ENCODE data around the gene THOC6. TPM values are rescaled to one million over a fixed set of nuclear protein-coding genes. Genes with fewer than 3 reads are reported as not detected.

The THOC6 gene
- total and polyA plus RNA-seq, 9 of the 15 experiments (the other 6 are each of a cell fraction or from before 2014, with no cell fraction given), result 2.5 to 65.4 (median 42.3) TPM

DNA sequence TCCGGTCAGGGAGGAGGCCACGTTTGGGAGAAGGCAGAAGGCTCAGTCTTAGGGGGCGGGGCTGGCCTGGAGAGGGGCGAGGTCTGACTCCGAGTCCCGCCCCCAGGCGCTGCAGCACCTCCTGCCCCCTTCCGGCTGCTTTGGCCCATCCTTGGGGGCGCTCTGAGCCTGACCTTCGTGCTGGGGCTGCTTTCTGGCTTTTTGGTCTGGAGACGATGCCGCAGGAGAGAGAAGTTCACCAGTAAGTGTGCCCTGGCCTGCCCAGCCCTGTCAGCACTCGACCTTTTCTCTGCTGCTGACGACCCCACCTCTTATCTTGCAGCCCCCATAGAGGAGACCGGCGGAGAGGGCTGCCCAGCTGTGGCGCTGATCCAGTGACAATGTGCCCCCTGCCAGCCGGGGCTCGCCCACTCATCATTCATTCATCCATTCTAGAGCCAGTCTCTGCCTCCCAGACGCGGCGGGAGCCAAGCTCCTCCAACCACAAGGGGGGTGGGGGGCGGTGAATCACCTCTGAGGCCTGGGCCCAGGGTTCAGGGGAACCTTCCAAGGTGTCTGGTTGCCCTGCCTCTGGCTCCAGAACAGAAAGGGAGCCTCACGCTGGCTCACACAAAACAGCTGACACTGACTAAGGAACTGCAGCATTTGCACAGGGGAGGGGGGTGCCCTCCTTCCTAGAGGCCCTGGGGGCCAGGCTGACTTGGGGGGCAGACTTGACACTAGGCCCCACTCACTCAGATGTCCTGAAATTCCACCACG is 2.2 kb upstream of the THOC6 start (continued):
- TF ChIP-seq GABPB1 (CRISPR knock-in tag; IDR thresholded peaks at IDR 0.05), result no peak; the same call in 1 of the 2 replicates
- no peak for TF ChIP-seq HNRNPH1 (optimal IDR thresholded peaks at IDR 0.05; ENCODE audit: low read depth, low read length)
- no peak for TF ChIP-seq HNRNPUL1 (IDR thresholded peaks at IDR 0.05; ENCODE audit: low read length)
- TF ChIP-seq, protein P1, sequence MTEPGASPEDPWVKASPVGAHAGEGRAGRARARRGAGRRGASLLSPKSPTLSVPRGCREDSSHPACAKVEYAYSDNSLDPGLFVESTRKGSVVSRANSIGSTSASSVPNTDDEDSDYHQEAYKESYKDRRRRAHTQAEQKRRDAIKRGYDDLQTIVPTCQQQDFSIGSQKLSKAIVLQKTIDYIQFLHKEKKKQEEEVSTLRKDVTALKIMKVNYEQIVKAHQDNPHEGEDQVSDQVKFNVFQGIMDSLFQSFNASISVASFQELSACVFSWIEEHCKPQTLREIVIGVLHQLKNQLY (CRISPR knock-in tag; conservative IDR thresholded peaks at IDR 0.05), result no peak
- no peak for TF ChIP-seq KDM4B (IDR thresholded peaks at IDR 0.05; ENCODE audit: borderline replicate concordance in 2 of 2, low read depth in 1 of 2)
- no peak for TF ChIP-seq POLR3A (IDR thresholded peaks at IDR 0.05; ENCODE audit: borderline replicate concordance, extremely low read depth, insufficient read depth, insufficient read length)
- no peak for TF ChIP-seq MYBL2 (IDR thresholded peaks at IDR 0.05; ENCODE audit: low read depth)
- no peak for TF ChIP-seq MYBL2 (CRISPR knock-in tag; IDR thresholded peaks at IDR 0.05; ENCODE audit: borderline replicate concordance)
- TF ChIP-seq, protein P2, sequence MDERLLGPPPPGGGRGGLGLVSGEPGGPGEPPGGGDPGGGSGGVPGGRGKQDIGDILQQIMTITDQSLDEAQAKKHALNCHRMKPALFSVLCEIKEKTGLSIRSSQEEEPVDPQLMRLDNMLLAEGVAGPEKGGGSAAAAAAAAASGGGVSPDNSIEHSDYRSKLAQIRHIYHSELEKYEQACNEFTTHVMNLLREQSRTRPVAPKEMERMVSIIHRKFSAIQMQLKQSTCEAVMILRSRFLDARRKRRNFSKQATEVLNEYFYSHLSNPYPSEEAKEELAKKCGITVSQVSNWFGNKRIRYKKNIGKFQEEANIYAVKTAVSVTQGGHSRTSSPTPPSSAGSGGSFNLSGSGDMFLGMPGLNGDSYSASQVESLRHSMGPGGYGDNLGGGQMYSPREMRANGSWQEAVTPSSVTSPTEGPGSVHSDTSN (CRISPR knock-in tag; IDR thresholded peaks at IDR 0.05; ENCODE audit: low read depth), result no peak
- TF ChIP-seq, protein P2 (tag; conservative IDR thresholded peaks at IDR 0.05; ENCODE audit: low read depth), result no peak
- TF ChIP-seq, protein P3, sequence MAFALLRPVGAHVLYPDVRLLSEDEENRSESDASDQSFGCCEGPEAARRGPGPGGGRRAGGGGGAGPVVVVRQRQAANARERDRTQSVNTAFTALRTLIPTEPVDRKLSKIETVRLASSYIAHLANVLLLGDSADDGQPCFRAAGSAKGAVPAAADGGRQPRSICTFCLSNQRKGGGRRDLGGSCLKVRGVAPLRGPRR (CRISPR knock-in tag; IDR thresholded peaks at IDR 0.05), result no peak
- TF ChIP-seq, protein P4, sequence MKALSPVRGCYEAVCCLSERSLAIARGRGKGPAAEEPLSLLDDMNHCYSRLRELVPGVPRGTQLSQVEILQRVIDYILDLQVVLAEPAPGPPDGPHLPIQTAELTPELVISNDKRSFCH (CRISPR knock-in tag; IDR thresholded peaks at IDR 0.05), result no peak
- TF ChIP-seq, protein P4 (tag; IDR thresholded peaks at IDR 0.05), result 0 out of 2 replicates have a peak, but pooled peaks have one; percentile 36
- TF ChIP-seq XRCC5 (IDR thresholded peaks at IDR 0.05; ENCODE audit: low read depth, low read length), result peak; percentile 65; the same call in 1 of the 2 replicates
- TF ChIP-seq MEF2D (tag; conservative IDR thresholded peaks at IDR 0.05; ENCODE audit: low read depth), result no peak
- TF ChIP-seq, protein P5, sequence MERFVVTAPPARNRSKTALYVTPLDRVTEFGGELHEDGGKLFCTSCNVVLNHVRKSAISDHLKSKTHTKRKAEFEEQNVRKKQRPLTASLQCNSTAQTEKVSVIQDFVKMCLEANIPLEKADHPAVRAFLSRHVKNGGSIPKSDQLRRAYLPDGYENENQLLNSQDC (CRISPR knock-in tag; IDR thresholded peaks at IDR 0.05), result no peak
- TF ChIP-seq, protein P6, sequence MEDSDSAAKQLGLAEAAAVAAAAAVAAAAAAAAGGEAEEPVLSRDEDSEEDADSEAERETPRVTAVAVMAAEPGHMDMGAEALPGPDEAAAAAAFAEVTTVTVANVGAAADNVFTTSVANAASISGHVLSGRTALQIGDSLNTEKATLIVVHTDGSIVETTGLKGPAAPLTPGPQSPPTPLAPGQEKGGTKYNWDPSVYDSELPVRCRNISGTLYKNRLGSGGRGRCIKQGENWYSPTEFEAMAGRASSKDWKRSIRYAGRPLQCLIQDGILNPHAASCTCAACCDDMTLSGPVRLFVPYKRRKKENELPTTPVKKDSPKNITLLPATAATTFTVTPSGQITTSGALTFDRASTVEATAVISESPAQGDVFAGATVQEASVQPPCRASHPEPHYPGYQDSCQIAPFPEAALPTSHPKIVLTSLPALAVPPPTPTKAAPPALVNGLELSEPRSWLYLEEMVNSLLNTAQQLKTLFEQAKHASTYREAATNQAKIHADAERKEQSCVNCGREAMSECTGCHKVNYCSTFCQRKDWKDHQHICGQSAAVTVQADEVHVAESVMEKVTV (CRISPR knock-in tag; IDR thresholded peaks at IDR 0.05), result no peak
- TF ChIP-seq ZNF79 (CRISPR knock-in tag; IDR thresholded peaks at IDR 0.05; ENCODE audit: low read depth), result no peak
- no peak for TF ChIP-seq POLR2AphosphoS5 (IDR thresholded peaks at IDR 0.05; ENCODE audit: control insufficient read depth, insufficient read depth, low read depth, low read length)
- peak; percentile 32; the same call in 1 of the 2 replicates for TF ChIP-seq ZBTB7A (IDR thresholded peaks at IDR 0.05; ENCODE audit: borderline replicate concordance, control insufficient read depth, low read depth, low read length)
- TF ChIP-seq ZFPM2 (CRISPR knock-in tag; IDR thresholded peaks at IDR 0.05), result no peak

All from K562 (cell line).